ENCODE measurements around the gene GAB2.
A peak's percentile ranks its signal among the peaks of the same experiment; 100 is the strongest.

The GAB2 gene

DNA sequence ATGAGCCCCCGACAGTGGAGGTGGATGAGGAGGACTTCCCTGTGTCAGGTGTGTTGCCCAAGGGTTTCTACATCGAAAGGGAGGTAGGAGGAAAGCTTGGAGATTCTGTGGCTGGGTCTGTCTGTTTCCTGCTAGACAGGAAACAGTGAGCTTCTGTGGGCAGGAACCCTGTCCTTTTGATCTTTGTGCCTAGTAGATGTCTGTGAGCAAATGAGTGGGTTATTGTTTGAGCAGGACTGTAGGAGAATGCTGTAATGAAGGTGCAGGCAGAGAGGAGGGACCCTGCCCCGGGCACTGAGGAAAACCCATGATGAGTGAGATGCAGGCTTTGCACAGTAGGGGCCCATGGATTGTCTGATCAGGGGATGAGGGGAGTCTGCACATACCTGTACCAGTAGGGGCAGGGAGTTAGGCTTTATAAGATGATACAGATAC, 214.9 kb downstream of the GAB2 start:
- Histone ChIP-seq H3K36me3 (peaks cover 21% of the 10 kb centered on the region; the same call in 1 of the 2 replicates), H3K9ac (peak overlapping the region; percentile 17)

DNA sequence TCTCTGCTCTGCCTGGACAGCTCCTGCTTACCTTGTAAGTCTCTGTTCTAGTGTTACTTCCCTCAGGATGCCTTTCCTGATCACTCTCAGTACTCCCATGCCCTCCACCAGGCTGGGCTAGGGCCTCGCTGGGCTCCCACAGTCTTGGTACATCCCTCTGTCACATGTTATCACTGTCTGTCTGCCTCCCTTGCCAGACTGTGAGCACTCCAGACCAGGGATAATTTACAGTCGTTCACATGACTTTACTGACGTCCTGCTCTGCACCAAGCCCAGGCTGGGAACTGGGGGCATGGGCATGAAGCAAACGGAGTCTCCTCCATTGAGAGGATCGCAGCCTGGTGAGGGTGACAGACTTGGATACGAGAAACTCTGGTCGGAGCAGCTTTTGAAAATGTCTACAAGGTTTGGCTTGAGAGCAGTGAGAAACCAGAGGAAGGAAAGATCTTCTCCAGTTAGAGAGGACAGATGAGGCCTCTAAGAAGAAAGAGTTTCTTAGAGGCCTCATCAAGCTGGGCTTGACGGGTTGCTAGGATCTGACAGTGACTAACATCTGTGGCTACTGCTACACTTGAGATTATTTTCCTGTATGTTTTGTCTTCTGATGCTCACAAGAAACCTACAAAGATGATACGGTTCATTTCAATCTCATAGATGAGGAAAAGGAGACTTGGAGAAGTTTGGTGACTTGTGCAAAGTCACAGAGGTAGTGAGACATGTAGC, 216.4 kb downstream of the GAB2 start:
- H4K20me1 ChIP-seq, result no peaks in the 10 kb centered on the region
- peak overlapping the region; percentile 69 for H3K27ac ChIP-seq
- H3K4me1 ChIP-seq, result peaks cover 33% of the 10 kb centered on the region
- TF ChIP-seq Cebpa-rat (IDR thresholded peaks at IDR 0.05), result no peak
- H3K27me3 ChIP-seq, result no peaks in the 10 kb centered on the region
- H3K4me2 ChIP-seq, result peak overlapping the region; percentile 82
- H3K9me3 ChIP-seq, result no peaks in the 10 kb centered on the region
- H3K4me3 ChIP-seq, result no peak overlapping the region
- peaks cover 26% of the 10 kb centered on the region; the same call in 1 of the 2 replicates for H3K36me3 ChIP-seq
- no peak overlapping the region for H3K9ac ChIP-seq

More for the DNA sequence above, 214.9 kb downstream of the GAB2 start:
- Histone ChIP-seq H3K4me3 (peak overlapping the region; percentile 41), H3K9me3 (no peaks in the 10 kb centered on the region), H3K4me1 (peaks cover 33% of the 10 kb centered on the region), H4K20me1 (no peaks in the 10 kb centered on the region), H3K4me2 (peak overlapping the region; percentile 82), H3K27ac (peak overlapping the region; percentile 69), H3K27me3 (no peaks in the 10 kb centered on the region)
- TF ChIP-seq Cebpa-rat (IDR thresholded peaks at IDR 0.05), result no peak

DNA sequence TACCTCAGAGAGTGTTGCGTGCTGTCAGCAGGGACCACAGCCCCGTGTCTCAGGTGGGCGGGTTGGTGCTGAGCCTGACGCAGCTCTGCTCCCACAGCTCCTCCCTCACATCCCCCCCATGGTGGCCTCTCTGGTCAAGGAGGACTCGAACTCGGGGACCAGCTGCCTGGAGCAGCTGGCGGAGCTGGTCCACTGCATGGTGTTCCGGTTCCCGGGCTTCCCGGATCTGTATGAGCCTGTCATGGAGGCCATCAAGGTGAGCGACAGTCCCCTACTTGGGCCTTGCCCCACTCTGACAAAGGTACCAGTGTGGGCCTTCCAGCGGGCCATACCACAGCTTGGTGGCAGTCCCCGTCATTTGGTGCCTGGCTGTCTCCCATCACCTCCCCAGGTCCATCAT, 217.1 kb downstream of the GAB2 start:
- Histone ChIP-seq H3K36me3 (peaks cover 27% of the 10 kb centered on the region; the same call in 1 of the 2 replicates), H3K27ac (peak overlapping the region; percentile 69; the same call in 1 of the 2 replicates), H4K20me1 (no peaks in the 10 kb centered on the region), H3K27me3 (no peaks in the 10 kb centered on the region), H3K4me2 (peak overlapping the region; percentile 82; the same call in 1 of the 2 replicates), H3K4me1 (peaks cover 37% of the 10 kb centered on the region), H3K9ac (no peak overlapping the region), H3K4me3 (no peak overlapping the region), H3K9me3 (no peaks in the 10 kb centered on the region)
- TF ChIP-seq Cebpa-rat (IDR thresholded peaks at IDR 0.05), result no peak

- Histone ChIP-seq H3K9ac (no peak overlapping the region), H3K4me1 (peaks cover 42% of the 10 kb centered on the region), H3K27ac (no peak overlapping the region; the same call in 1 of the 2 replicates), H3K27me3 (no peaks in the 10 kb centered on the region), H3K4me2 (no peak overlapping the region), H3K36me3 (peaks cover 27% of the 10 kb centered on the region; the same call in 1 of the 2 replicates), H4K20me1 (no peaks in the 10 kb centered on the region), H3K9me3 (no peaks in the 10 kb centered on the region), H3K4me3 (no peak overlapping the region)
- TF ChIP-seq Cebpa-rat (IDR thresholded peaks at IDR 0.05), result no peak
Observed at GRCh38 chr11:78200061-78200460, 217.6 kb downstream of the GAB2 start.

- Histone ChIP-seq H3K9me3 (no peaks in the 10 kb centered on the region), H3K4me3 (no peak overlapping the region), H3K9ac (no peak overlapping the region), H3K27me3 (no peaks in the 10 kb centered on the region), H4K20me1 (no peaks in the 10 kb centered on the region), H3K4me2 (no peak overlapping the region), H3K36me3 (peaks cover 27% of the 10 kb centered on the region; the same call in 1 of the 2 replicates), H3K4me1 (peaks cover 45% of the 10 kb centered on the region), H3K27ac (no peak overlapping the region; the same call in 1 of the 2 replicates)
- no peak for TF ChIP-seq Cebpa-rat (IDR thresholded peaks at IDR 0.05)
Observed at GRCh38 chr11:78199653-78200015, 218.0 kb downstream of the GAB2 start.

- no peaks in the 10 kb centered on the region for H3K9me3 ChIP-seq
- peaks cover 27% of the 10 kb centered on the region; the same call in 1 of the 2 replicates for H3K36me3 ChIP-seq
- no peak overlapping the region for H3K27ac ChIP-seq
- no peaks in the 10 kb centered on the region for H4K20me1 ChIP-seq
- no peak for TF ChIP-seq Cebpa-rat (IDR thresholded peaks at IDR 0.05)
- H3K9ac ChIP-seq, result no peak overlapping the region
- no peak overlapping the region for H3K4me3 ChIP-seq
- no peak overlapping the region for H3K4me2 ChIP-seq
- no peaks in the 10 kb centered on the region for H3K27me3 ChIP-seq
- peaks cover 45% of the 10 kb centered on the region for H3K4me1 ChIP-seq
Observed at GRCh38 chr11:78199015-78199652, 218.5 kb downstream of the GAB2 start.

DNA sequence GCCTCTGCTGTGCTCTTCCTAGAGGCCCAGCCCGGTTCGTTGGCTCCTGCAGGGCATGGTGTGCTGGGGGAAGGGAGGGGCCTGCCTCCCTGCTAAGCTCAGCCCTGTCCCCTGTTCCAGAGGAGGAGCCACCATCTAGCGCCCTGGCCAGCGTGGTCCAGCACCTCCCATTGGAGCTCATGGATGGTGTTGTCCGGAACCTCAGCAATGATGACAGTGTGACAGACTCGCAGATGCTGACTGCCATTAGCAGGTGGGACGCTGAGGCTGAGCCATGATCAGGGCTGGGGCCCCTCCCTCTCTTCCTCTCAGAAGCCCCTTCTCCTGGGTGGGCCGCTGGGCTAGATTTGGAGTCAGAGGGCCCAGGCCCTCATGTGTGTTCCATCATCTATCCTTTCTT, 219.8 kb downstream of the GAB2 start:
- Histone ChIP-seq H3K27ac (0 out of 2 replicates have a peak overlapping the region, but pooled peaks have one; percentile 18), H3K9ac (no peak overlapping the region), H3K4me1 (peaks cover 48% of the 10 kb centered on the region), H3K4me3 (no peak overlapping the region), H3K36me3 (peaks cover 27% of the 10 kb centered on the region; the same call in 1 of the 2 replicates), H3K27me3 (no peaks in the 10 kb centered on the region), H4K20me1 (no peaks in the 10 kb centered on the region), H3K9me3 (no peaks in the 10 kb centered on the region), H3K4me2 (no peak overlapping the region)
- TF ChIP-seq Cebpa-rat (IDR thresholded peaks at IDR 0.05), result no peak

- no peaks in the 10 kb centered on the region for H3K9me3 ChIP-seq
- H3K36me3 ChIP-seq, result peaks cover 27% of the 10 kb centered on the region; the same call in 1 of the 2 replicates
- H3K4me3 ChIP-seq, result no peak overlapping the region
- H4K20me1 ChIP-seq, result no peaks in the 10 kb centered on the region
- H3K4me1 ChIP-seq, result peaks cover 48% of the 10 kb centered on the region
- H3K4me2 ChIP-seq, result no peak overlapping the region
- no peak overlapping the region for H3K27ac ChIP-seq
- H3K9ac ChIP-seq, result no peak overlapping the region
- no peaks in the 10 kb centered on the region for H3K27me3 ChIP-seq
- no peak for TF ChIP-seq Cebpa-rat (IDR thresholded peaks at IDR 0.05)
Observed at GRCh38 chr11:78196661-78197091, 220.9 kb downstream of the GAB2 start.

DNA sequence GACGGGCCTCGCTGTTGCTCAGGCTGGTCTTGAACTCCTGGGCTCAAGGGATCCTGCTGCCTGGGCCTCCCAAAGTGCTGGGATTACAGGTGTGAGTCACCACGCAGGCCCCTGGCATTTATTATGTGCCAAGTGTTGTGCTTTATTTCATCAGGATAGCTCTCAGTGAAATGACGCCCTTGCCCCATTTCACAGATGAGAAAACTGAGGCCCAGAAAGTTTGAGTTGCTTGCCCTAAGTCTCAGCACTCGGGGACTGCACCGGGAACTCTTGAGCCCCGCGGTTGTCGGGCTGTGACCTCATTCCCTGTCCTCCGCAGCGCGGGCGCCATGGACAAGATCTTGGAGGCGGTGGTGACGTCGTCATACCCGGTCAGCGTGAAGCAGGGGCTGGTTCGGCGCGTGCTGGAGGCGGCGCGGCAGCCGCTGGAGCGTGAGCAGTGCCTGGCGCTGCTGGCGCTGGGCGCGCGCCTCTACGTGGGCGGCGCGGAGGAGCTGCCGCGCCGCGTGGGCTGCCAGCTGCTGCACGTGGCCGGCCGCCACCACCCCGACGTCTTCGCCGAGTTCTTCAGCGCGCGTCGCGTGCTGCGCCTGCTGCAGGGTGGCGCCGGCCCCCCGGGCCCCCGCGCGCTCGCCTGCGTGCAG, 221.6 kb downstream of the GAB2 start:
- H4K20me1 ChIP-seq, result no peaks in the 10 kb centered on the region
- no peaks in the 10 kb centered on the region for H3K27me3 ChIP-seq
- no peak for TF ChIP-seq Cebpa-rat (IDR thresholded peaks at IDR 0.05)
- H3K4me3 ChIP-seq, result no peak overlapping the region
- H3K4me1 ChIP-seq, result peaks cover 48% of the 10 kb centered on the region
- no peak overlapping the region for H3K27ac ChIP-seq
- peak overlapping the region; percentile 15; the same call in 1 of the 2 replicates for H3K4me2 ChIP-seq
- H3K9ac ChIP-seq, result no peak overlapping the region
- H3K36me3 ChIP-seq, result peaks cover 27% of the 10 kb centered on the region; the same call in 1 of the 2 replicates
- H3K9me3 ChIP-seq, result no peaks in the 10 kb centered on the region

All from BLaER1 (cell line).